Right lobe of liver (tissue), 4 donors: Measurements from ENCODE around the gene CLDN7.

Experiments used
- CTCF ChIP-seq, 4 donors: fragments of 200-600 bp in 3 of 4; fragments of 450-650 bp in 1 of 4; IDR thresholded peaks; one replicate each; pipeline versions ENCODE4 v1.5.1 to v1.8.0; 2016 to 2022; ENCODE audit warnings: antibody characterized with exemption in 4 of 4, mild to moderate bottlenecking in 2 of 4
- POLR2A ChIP-seq: fragments of 450-650 bp; IDR thresholded peaks from one replicate; pipeline ENCODE4 v1.6.1; 2017; ENCODE audit warnings: antibody characterized with exemption, mild to moderate bottlenecking
- donor health status: DM: no; HTN: no; CAD: no.
- donor health status: DM: no; HTN: no; CAD: no.
- donor health status: DM: no; HTN: yes; CAD: no.

GRCh38 chr17:7224661-7225111 is 37.6 kb downstream of the CLDN7 start:
- TF ChIP-seq CTCF (IDR thresholded peaks at IDR 0.05) (no peak), POLR2A (no peak)
